Transverse colon (tissue), 3 donors: ENCODE data around the gene GPATCH3.

ENCODE experiments used
- CTCF ChIP-seq, 5 experiments: fragments of 200-600 bp in 3 of 5; fragments of 450-650 bp in 2 of 5; sonication (generic) in 3 of 5; IDR thresholded peaks; 1 replicate in 2 of 5; 2 replicates in 3 of 5; pipeline ENCODE4 v1.5.1; 2016 to 2017; ENCODE audit warnings: antibody characterized with exemption in 5 of 5, inconsistent platforms in 3 of 5, mild to moderate bottlenecking in 2 of 5, moderate library complexity in 1 of 5
- EP300 ChIP-seq: sonication (generic); formaldehyde crosslinking; IDR thresholded peaks from one replicate; pipeline ENCODE4 v1.6.1; 2017; ENCODE audit warnings: antibody characterized with exemption, low read depth

GRCh38 chr1:26861889-26862378 is 38.3 kb downstream of the GPATCH3 start:
- TF ChIP-seq CTCF (IDR thresholded peaks at IDR 0.05), result no peak
- TF ChIP-seq EP300, result no peak
